Islet of Langerhans (tissue), 1 donor: Measurements from ENCODE around the gene RGS14.

Experiments used
- FAIRE-seq: peaks from one replicate; lab custom pipeline; 2011; peaks lifted over from hg19 to GRCh38; lab: Jason Lieb, UNC

RGS14 gene

GRCh38 chr5:177380805-177381126, 23.0 kb downstream of the RGS14 start:
- no peak for FAIRE-seq

DNA sequence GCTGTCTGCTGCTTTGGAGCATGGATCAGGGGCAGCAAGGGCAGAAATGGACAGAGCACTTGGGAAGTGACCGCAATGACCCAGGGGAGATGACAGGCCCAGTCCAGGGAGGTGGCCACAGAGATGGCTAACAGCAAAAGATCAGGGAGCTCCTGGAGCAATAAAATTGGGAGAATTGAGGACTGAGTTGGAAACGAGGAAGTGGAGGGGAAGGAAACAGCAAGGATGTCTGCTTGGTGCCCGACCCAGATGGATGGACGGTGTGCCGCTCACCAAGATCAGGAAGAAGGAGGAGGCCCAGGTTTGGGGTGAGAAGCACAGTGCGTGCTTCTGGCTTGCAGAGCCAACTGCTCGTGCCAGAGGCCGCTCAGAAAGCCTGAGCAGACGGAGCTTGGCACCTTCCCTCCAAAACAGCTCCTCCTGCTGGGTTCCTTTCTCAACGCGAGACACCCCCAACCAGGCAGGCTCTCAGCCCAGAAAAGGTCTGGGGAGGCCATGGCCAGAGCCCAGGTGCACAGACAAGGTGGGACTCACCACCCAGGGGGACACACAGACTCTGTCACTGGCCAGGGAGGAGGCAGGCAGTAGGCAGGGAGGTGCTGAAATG, 24.8 kb downstream of the RGS14 start:
- FAIRE-seq: no peak

DNA sequence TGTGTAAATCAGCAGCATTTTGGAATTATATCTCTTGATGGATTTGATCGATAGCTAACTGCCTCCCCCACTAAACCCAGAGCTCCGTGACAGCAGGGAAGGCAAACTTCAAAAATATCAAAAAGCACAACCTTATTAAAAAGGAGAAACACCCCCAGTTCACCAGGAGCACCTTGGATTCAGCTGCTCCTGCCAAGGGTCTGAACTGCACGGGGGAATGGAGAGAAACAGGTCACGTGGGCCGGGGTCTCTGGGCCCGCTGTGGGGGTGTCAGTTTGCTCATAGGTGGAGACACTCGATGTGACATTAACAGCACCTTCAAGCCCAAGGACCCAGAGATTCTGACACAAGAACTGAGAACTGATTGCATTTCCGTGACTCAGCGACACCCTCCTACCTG, 25.5 kb downstream of the RGS14 start:
- FAIRE-seq: no peak

GRCh38 chr5:177384134-177384533, 26.4 kb downstream of the RGS14 start, which contains the start of gene SLC34A1:
TSS of gene SLC34A1 (plus strand) at chr5:177384434. CDS start at chr5:177385742, 1,308 bp downstream.
- FAIRE-seq: no peak

- FAIRE-seq: no peak
Measured at GRCh38 chr5:177385720-177386119, 28.0 kb downstream of the RGS14 start.

DNA sequence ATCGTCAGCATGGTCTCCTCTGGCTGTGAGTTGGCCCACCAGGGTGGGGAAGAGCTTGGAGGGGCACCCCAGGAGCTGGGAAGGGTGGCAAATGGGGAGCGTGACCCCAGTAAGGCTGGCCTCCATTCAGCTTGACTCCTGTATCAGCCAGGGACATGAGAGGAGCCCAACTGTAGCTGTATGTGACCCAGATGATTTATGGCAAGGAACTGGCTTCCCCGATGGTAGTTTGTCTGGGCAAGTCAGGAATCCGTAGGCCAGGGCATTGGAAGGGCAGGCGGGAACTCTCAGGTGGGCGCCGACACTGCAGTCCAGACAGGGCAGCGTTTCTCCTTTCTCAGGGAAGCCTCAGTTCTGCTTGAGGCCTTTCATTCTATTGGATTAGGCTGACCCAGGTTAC, 28.8 kb downstream of the RGS14 start:
- no peak for FAIRE-seq

GRCh38 chr5:177387405-177387804, 29.7 kb downstream of the RGS14 start:
- no peak for FAIRE-seq

- FAIRE-seq: no peak
Measured at GRCh38 chr5:177388521-177389052, 30.9 kb downstream of the RGS14 start.

DNA sequence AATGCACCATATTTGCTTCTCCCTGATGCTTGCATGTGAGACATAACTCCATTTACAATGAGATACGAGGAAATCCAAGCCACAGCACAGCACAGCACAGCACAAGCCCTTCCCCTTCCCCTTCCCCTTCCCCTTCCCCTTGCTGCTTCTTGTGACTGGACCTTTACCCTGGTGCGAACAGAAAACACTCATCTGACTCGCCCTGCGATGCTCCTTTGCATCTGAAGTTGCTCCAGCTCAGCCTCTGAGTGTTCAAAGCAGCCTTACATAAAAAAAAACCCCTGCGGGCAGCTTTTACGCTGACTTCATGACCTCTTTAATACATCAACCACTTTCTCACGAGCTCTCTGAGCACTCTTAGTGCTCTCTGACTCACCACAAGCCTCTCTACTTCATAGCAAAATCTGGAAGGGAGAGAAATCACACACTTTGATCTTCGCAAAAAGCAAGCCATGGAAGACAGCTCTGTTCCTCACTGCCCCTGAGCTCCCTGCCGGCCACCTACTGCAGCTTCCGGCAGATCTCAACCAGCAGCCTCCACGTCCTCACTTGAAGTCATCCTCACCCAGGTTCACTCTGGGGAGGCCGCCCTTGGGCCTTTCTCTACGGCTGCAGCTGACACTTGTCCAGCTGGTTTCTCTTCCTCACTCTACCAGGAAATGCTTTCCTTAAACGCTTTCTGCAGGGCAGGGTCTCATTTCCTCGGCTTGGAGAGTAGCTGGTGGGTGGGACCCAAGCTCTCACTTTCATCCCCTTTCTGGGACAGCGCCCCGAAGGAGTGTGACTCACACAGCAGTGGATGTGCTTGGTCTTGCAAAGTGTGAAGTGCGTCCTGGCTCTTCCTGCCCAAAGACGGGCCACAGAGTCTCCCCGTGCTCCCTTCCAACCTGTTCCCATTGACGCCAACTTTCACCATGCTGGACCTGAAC, 31.8 kb downstream of the RGS14 start:
- FAIRE-seq: no peak

DNA sequence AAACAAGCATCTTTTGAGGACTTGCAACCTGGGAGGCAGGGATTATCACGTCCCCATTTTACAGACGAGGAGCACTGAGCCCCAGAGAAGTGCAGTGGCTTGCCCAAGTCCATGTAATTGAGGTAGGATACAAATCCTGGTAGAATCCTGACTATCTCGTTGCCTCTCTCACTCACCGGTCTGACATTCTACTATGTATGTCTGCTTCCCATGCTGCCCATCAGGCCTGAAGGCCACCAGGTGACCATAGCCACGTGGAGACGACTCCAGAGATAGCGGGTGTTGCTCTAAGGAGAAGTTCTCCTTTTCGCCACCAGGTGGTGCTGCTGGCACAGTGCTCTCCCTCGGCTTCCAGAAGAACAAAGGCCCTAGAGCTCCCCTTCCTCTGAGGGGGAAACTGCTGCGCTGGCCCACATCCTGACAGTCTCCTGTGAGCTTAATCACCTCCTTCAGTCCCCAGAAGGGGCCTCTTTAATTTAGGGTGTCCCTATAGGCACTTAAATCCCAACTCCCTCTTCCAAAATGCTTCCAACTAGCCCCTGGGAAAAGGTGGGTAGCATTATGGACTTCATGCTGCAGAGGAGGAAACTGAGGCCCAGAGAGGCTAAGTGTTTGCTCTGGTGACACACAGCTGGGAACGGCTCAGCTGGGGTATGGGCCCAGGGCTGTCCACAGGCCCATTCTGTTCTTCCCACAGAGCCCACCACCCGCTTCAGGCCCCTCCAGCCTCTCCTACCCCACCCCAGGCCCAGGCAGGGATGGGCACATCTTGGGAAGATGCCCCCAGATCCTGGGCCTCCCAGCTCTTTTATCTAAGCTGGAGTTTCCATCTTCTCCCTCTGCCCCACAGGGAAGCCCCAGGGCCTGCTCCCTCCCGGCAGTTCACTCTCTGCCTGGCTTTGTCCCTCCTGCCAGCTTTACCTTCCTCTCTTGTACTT, 32.9 kb downstream of the RGS14 start:
- no peak for FAIRE-seq

DNA sequence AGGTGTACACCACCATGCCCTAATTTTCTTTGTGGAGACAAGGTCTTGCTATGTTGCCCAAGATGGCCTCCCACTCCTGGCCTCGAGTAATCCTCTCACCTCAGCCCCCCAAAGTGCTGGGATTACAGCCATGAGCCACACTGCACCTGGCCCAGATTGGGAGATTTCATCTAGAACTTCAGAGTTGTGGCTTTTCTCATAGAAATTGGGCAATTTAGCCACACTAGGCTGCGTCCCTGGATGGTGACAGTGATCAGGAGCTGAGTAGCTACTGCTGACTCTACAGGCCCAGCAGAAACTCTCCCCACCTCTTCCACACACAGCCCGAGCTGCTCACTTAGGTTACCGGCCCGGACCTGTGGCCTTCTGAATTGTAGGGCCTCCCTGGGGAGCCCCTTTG, 35.0 kb downstream of the RGS14 start:
- FAIRE-seq: no peak

GRCh38 chr5:177393206-177393765, 35.6 kb downstream of the RGS14 start:
- no peak for FAIRE-seq

- no peak for FAIRE-seq
Measured at GRCh38 chr5:177393990-177394389, 36.3 kb downstream of the RGS14 start.

GRCh38 chr5:177396078-177396477, 38.4 kb downstream of the RGS14 start:
- FAIRE-seq: no peak

- no peak for FAIRE-seq
Measured at GRCh38 chr5:177396807-177397206, 39.1 kb downstream of the RGS14 start.

GRCh38 chr5:177397875-177398390, 40.2 kb downstream of the RGS14 start:
- no peak for FAIRE-seq

- no peak for FAIRE-seq
Measured at GRCh38 chr5:177399997-177400868, 42.5 kb downstream of the RGS14 start, which contains the start of gene PFN3. TSS of gene PFN3 (minus strand) at chr5:177400661. CDS start at chr5:177400576, 85 bp downstream.

- FAIRE-seq: no peak
Measured at GRCh38 chr5:177402271-177403043, 44.7 kb downstream of the RGS14 start.

GRCh38 chr5:177403102-177403791, 45.5 kb downstream of the RGS14 start:
- FAIRE-seq: no peak
